HepG2 (cell line): Measurements from ENCODE around the gene SHTN1.

Experiments used
- NCOA2 ChIP-seq: sonication (generic); formaldehyde crosslinking; IDR thresholded peaks from 2 replicates; pipeline ENCODE4 v1.8.0; 2022; ENCODE audit warnings: inconsistent platforms
- RAD51 ChIP-seq: fragments of 450-650 bp; IDR thresholded peaks from 2 replicates; pipeline ENCODE4 v1.6.1; 2016; ENCODE audit warnings: borderline replicate concordance
- STAT5B ChIP-seq: sonication (generic); formaldehyde crosslinking; IDR thresholded peaks from 2 replicates; pipeline ENCODE4 v1.4.0; 2020; ENCODE audit warnings: missing genetic modification reagents
- ZNF687 ChIP-seq: sonication (generic); formaldehyde crosslinking; IDR thresholded peaks from 2 replicates; pipeline ENCODE4 v1.5.1; 2020; ENCODE audit warnings: mild to moderate bottlenecking, missing genetic modification reagents, moderate library complexity

GRCh38 chr10:116852246-116852645 is 152.7 kb downstream of the SHTN1 start:
- TF ChIP-seq STAT5B (CRISPR knock-in tag) (no peak), ZNF687 (CRISPR knock-in tag) (no peak), NCOA2 (no peak), RAD51 (no peak)
